ENCODE results near the gene ANO4. TPM values are rescaled to one million over a fixed set of nuclear protein-coding genes. Genes with fewer than 3 reads are reported as not detected.

Gene ANO4
- total RNA-seq, 3 donors from 2014 or later: 0.33 to 1.0 (median 0.80) TPM

DNA sequence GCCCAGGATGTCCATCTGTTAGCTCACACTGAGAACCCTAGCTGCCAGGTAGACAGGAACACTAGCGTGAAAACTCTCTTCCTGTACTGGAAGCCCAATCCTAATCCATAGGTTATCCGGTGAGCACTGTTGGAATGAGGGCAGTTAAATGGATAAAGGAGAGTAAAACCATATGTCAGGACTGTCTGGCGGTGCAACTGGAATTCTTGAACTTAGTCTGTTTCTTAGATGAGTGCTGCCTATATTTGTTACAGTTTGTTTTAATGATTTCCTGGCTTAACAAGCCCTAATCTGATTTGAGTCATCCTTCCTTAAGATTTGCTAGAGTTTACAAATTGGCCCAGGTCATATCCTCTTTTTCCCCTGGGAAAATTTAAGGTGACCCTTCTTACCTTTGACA is 104.7 kb downstream of the ANO4 start:
- no peaks in the 10 kb centered on the region for H3K4me1 ChIP-seq
- no peak for TF ChIP-seq POLR2AphosphoS5 (IDR thresholded peaks at IDR 0.05)
- TF ChIP-seq POLR2A (IDR thresholded peaks at IDR 0.05): no peak
- no peak for TF ChIP-seq CTCF (IDR thresholded peaks at IDR 0.05)
- H3K27me3 ChIP-seq: no peaks in the 10 kb centered on the region
- no peak overlapping the region for H3K27ac ChIP-seq
- intact Hi-C loops (cut with DNase I; ENCODE audit: low total_unique reads): no loop called here
- no peak for DNase-seq (ENCODE audit: low spot score in 2 of 2)
- H3K9me3 ChIP-seq: no peaks in the 10 kb centered on the region
- H3K36me3 ChIP-seq: no peaks in the 10 kb centered on the region
- H3K4me3 ChIP-seq: no peak overlapping the region

- no peaks in the 10 kb centered on the region for H3K4me1 ChIP-seq
- H3K4me3 ChIP-seq: no peak overlapping the region
- H3K9me3 ChIP-seq: no peaks in the 10 kb centered on the region
- no peaks in the 10 kb centered on the region for H3K27me3 ChIP-seq
- TF ChIP-seq POLR2AphosphoS5 (IDR thresholded peaks at IDR 0.05): no peak
- no peak for TF ChIP-seq POLR2A (IDR thresholded peaks at IDR 0.05)
- no peak for TF ChIP-seq CTCF (IDR thresholded peaks at IDR 0.05)
- no peak for DNase-seq (ENCODE audit: low spot score in 2 of 2)
- intact Hi-C loops (cut with DNase I; ENCODE audit: low total_unique reads): no loop called here
- H3K27ac ChIP-seq: no peak overlapping the region
- H3K36me3 ChIP-seq: no peaks in the 10 kb centered on the region
Observed at GRCh38 chr12:100900808-100901207, 106.2 kb downstream of the ANO4 start.

DNA sequence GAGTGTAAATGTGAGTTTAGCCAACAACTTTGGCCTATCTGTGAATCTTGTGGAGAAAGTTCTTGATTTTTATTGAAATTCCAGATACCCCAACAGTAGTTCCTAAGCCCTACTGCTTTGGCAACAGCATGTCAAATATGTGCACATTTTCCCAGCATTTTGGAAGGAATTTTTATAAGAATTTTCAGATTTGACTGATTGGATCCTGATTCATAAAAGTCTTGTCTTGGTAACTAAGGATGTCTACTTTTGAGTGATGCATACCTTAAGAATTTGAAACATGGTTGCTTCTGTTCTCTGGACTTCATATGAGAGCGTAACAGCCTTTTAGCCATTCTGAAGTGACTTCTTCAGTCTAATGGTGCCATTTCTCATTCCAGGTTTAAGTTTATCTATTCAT is 106.7 kb downstream of the ANO4 start:
- TF ChIP-seq POLR2AphosphoS5 (IDR thresholded peaks at IDR 0.05) (no peak), CTCF (IDR thresholded peaks at IDR 0.05) (no peak), POLR2A (IDR thresholded peaks at IDR 0.05) (no peak)
- Histone ChIP-seq H3K27ac (no peak overlapping the region), H3K4me3 (no peak overlapping the region), H3K9me3 (no peaks in the 10 kb centered on the region), H3K27me3 (no peaks in the 10 kb centered on the region), H3K4me1 (no peaks in the 10 kb centered on the region), H3K36me3 (no peaks in the 10 kb centered on the region)
- no peak for DNase-seq (ENCODE audit: low spot score in 2 of 2)
- intact Hi-C loops (cut with DNase I; ENCODE audit: low total_unique reads): no loop called here

GRCh38 chr12:100904270-100904669 is 109.7 kb downstream of the ANO4 start:
- Histone ChIP-seq H3K36me3 (no peaks in the 10 kb centered on the region), H3K4me1 (no peaks in the 10 kb centered on the region), H3K27me3 (no peaks in the 10 kb centered on the region), H3K27ac (no peak overlapping the region), H3K9me3 (no peaks in the 10 kb centered on the region), H3K4me3 (no peak overlapping the region)
- TF ChIP-seq CTCF (IDR thresholded peaks at IDR 0.05): no peak
- TF ChIP-seq POLR2A (IDR thresholded peaks at IDR 0.05): no peak
- TF ChIP-seq POLR2AphosphoS5 (IDR thresholded peaks at IDR 0.05): no peak
- intact Hi-C loops (cut with DNase I; ENCODE audit: low total_unique reads): no loop called here
- DNase-seq (ENCODE audit: low spot score in 2 of 2): no peak

- Histone ChIP-seq H3K27ac (no peak overlapping the region), H3K27me3 (no peaks in the 10 kb centered on the region), H3K9me3 (no peaks in the 10 kb centered on the region), H3K4me3 (no peak overlapping the region), H3K4me1 (no peaks in the 10 kb centered on the region), H3K36me3 (no peaks in the 10 kb centered on the region)
- intact Hi-C loops (cut with DNase I; ENCODE audit: low total_unique reads): no loop called here
- TF ChIP-seq POLR2AphosphoS5 (IDR thresholded peaks at IDR 0.05) (no peak), CTCF (IDR thresholded peaks at IDR 0.05) (no peak), POLR2A (IDR thresholded peaks at IDR 0.05) (no peak)
- DNase-seq (ENCODE audit: low spot score in 2 of 2): no peak
Observed at GRCh38 chr12:100908501-100908900, 113.9 kb downstream of the ANO4 start.
